ENCODE measurements around the gene FLT4.
A peak's percentile ranks its signal among the peaks of the same experiment; 100 is the strongest.
"Not testable (repeated sequence)": the region's sequence is repeated elsewhere in the genome, so short reads cannot be mapped to it uniquely, and the experiment has no call there.

Gene FLT4

GRCh38 chr5:180675036-180675635 is 25.7 kb upstream of the FLT4 start:
- H3K4me3 ChIP-seq (ENCODE audit: low read length) = no peak overlapping the region
- no peak for DNase-seq (ENCODE audit: low read depth)
- TF ChIP-seq, protein P1, sequence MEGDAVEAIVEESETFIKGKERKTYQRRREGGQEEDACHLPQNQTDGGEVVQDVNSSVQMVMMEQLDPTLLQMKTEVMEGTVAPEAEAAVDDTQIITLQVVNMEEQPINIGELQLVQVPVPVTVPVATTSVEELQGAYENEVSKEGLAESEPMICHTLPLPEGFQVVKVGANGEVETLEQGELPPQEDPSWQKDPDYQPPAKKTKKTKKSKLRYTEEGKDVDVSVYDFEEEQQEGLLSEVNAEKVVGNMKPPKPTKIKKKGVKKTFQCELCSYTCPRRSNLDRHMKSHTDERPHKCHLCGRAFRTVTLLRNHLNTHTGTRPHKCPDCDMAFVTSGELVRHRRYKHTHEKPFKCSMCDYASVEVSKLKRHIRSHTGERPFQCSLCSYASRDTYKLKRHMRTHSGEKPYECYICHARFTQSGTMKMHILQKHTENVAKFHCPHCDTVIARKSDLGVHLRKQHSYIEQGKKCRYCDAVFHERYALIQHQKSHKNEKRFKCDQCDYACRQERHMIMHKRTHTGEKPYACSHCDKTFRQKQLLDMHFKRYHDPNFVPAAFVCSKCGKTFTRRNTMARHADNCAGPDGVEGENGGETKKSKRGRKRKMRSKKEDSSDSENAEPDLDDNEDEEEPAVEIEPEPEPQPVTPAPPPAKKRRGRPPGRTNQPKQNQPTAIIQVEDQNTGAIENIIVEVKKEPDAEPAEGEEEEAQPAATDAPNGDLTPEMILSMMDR (conservative IDR thresholded peaks at IDR 0.05; ENCODE audit: low read length) = no peak

DNA sequence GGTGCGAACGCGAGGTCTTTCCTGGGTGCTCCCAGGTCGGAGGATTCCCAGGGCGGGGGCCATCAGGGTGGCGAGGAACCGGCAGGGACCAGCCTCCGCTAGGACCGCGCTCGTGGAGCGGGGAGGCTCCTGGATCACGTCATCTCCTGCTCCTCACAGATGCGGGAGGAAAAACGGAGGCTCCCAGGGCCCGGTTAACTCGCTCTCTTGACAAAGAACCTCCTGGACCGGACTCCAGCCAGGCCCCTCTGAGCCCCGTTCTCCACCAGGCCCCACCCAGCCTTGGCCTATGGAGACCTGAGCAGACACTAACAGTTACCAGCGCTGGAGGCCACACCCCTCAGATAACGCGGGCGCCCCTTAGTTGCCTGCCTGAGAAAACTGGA is 24.7 kb upstream of the FLT4 start:
- DNase-seq (ENCODE audit: low read depth); H3K4me3 ChIP-seq (ENCODE audit: low read length): not testable (repeated sequence)

- TF ChIP-seq, protein P1 (conservative IDR thresholded peaks at IDR 0.05; ENCODE audit: low read length) = no peak
- DNase-seq (ENCODE audit: low read depth) = no peak
- no peak overlapping the region for H3K4me3 ChIP-seq (ENCODE audit: low read length)
These were observed 24.1 kb upstream of the FLT4 start for GRCh38 chr5:180673371-180674089.

DNA sequence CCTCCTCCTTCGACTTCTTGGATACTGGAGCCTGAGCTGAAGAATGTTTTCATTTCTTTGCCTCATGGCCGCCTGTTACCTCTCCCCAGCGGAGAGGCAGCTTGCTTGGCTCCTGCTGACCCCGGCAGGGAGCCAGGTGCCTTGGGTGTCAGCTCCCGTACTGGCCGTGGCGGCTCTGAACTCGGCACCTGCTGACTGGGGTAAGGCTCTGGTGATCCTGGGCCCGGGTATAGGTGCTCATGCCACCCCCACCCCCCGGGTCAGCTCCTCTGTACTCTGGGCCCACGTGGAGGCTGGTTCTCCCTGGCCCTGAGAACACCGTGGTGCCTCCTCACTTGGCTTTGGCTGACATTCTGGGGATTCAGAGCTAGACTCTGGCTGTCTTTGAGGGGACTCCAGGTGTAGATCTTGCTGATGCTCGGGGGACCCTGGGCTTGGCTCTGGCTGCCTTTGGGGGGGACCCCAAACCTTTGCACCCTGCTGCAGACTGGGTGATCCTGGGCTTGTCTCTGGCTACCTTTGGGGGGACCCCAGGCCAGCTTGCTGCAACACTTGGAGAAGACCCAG is 22.6 kb upstream of the FLT4 start:
- DNase-seq (ENCODE audit: low read depth); H3K4me3 ChIP-seq (ENCODE audit: low read length): not testable (repeated sequence)

DNA sequence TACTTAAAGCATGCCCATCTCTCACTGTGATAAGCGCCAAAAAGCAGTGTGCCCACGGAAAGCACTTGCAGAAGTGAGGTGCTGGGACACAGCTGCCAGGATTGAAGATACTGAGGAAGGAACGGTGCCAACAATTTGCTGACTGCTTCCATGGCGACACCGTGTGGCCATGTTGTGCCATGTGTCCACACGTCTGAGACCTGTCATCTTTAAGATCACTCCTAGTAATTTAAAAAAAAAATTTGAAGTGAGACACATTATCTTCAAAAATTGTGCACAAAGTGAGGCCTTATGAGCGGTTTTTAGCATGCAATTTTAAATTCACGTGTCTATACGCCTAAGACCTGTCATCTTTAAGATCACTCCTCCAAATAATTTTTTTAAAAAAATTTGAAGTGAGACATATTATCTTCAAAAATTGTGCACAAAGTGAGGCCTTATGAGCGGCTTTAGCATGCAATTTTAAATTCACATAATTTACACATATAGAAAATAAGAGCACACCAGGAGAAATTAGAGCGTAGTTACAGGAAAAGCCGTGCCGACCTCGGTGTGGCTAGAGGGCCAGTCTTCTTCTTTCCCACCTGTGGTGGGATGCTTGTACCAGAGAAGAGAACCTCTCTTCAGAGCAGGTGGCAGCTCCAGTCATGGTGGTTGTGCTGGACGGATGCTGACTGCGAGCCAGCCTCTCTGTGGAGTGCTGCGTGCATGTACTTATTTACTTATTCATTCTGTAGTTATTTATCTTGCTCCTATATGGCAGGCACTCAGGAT is 21.4 kb upstream of the FLT4 start:
- peak; percentile 29 for DNase-seq (ENCODE audit: low read depth)
- TF ChIP-seq, protein P1 (conservative IDR thresholded peaks at IDR 0.05; ENCODE audit: low read length) = peak; percentile 56

GRCh38 chr5:180670157-180670556 is 20.8 kb upstream of the FLT4 start:
- H3K4me3 ChIP-seq (ENCODE audit: low read length) = no peak overlapping the region
- TF ChIP-seq, protein P1 (conservative IDR thresholded peaks at IDR 0.05; ENCODE audit: low read length) = no peak
- DNase-seq (ENCODE audit: low read depth) = no peak

More for the DNA sequence above, 21.4 kb upstream of the FLT4 start:
- no peak overlapping the region for H3K4me3 ChIP-seq (ENCODE audit: low read length)

DNA sequence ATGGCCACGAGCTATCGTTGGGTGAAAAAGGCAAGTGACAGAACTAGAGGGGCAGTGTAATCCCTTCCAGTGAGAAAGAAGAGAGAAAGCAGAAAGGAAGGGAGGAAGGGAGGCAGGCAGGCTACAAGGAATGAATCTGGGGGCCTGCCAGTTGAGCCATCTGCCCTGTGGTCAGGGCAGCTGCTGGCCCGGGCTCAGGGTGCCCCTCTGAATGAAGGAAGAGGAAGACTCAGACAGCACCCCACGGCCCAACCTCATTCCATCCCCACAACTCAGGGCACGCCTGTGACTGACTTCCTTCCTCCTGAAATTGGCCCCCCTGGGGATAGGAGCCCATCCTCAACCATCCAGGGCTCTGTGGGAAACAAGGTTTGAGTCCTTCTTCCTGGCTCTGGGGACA is 20.3 kb upstream of the FLT4 start:
- no peak for DNase-seq (ENCODE audit: low read depth)
- TF ChIP-seq, protein P1 (conservative IDR thresholded peaks at IDR 0.05; ENCODE audit: low read length) = no peak
- H3K4me3 ChIP-seq (ENCODE audit: low read length) = no peak overlapping the region

All from AG10803 (cell line).